ENCODE data around the gene DLG4.

DLG4 gene

GRCh38 chr17:7178973-7179316 is 40.7 kb downstream of the DLG4 start:
- no peaks in the 10 kb centered on the region for H3K79me2 ChIP-seq (ENCODE audit: insufficient read depth, low read length)
- ATAC-seq (ENCODE audit: insufficient read depth, low read depth) (no peak), DNase-seq (no peak)
- H3K9ac ChIP-seq (ENCODE audit: low read depth, low read length): no peak overlapping the region
- no peak overlapping the region for H2AFZ ChIP-seq (ENCODE audit: low read depth, low read length)
- H4K20me1 ChIP-seq (ENCODE audit: insufficient read depth, low read length): no peaks in the 10 kb centered on the region; the same call in 1 of the 2 replicates
- no peaks in the 10 kb centered on the region for H3K9me3 ChIP-seq (ENCODE audit: insufficient read depth, low read length, severe bottlenecking)
- peaks cover 16% of the 10 kb centered on the region for H3K4me1 ChIP-seq (ENCODE audit: insufficient read depth, low read length)
- no peak overlapping the region for H3K27ac ChIP-seq (ENCODE audit: low read length)
- no peak for TF ChIP-seq EZH2 (IDR thresholded peaks at IDR 0.05; ENCODE audit: borderline replicate concordance, low read depth, low read length, severe bottlenecking)
- no peak for TF ChIP-seq CTCF (IDR thresholded peaks at IDR 0.05; ENCODE audit: borderline replicate concordance, extremely low read depth, low read length, poor library complexity, severe bottlenecking)
- no peaks in the 10 kb centered on the region for H3K27me3 ChIP-seq (ENCODE audit: insufficient read depth, low read length, poor library complexity)
- no peaks in the 10 kb centered on the region for H3K36me3 ChIP-seq (ENCODE audit: insufficient read depth, low read length)
- H3K4me3 ChIP-seq (ENCODE audit: low read depth in 1 of 2, low read length in 2 of 2): no peak overlapping the region
- H3K4me2 ChIP-seq (ENCODE audit: insufficient read depth, low read length): no peak overlapping the region

DNA sequence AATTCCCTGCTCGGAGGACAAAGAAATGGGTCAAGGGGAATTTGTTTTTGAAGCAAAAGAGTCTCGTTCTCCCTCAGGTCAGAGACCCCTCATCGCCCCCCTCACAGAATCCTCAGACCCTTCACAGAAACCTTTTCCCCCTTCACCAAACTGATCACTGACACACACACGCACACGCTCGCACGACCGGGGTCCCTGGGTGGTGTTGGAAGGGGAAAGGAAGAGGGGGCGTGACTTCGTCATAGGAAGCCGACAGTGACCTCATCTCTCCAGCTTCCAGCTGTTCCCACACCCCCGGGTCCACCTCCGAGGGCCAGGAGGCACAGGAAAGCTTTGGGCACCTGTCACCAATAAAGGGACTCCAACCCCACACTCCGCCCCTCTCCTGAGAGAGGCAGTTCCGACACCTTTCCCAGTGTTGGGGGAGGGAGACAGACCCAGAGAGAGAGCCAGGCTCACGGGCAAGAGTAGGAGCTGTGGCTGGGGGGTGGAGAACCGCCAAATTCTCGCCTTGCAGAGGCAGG is 41.6 kb downstream of the DLG4 start:
- Histone ChIP-seq H3K4me1 (ENCODE audit: insufficient read depth, low read length) (peaks cover 16% of the 10 kb centered on the region), H2AFZ (ENCODE audit: low read depth, low read length) (peak overlapping the region; percentile 92), H3K27ac (ENCODE audit: low read length) (peak overlapping the region; percentile 46; the same call in 1 of the 2 replicates), H3K9me3 (ENCODE audit: insufficient read depth, low read length, severe bottlenecking) (no peaks in the 10 kb centered on the region), H3K4me3 (ENCODE audit: low read depth in 1 of 2, low read length in 2 of 2) (peak overlapping the region; percentile 8 to 58; a peak in 3 of 4 replicates), H4K20me1 (ENCODE audit: insufficient read depth, low read length) (no peaks in the 10 kb centered on the region; the same call in 1 of the 2 replicates), H3K4me2 (ENCODE audit: insufficient read depth, low read length) (peak overlapping the region; percentile 83), H3K79me2 (ENCODE audit: insufficient read depth, low read length) (no peaks in the 10 kb centered on the region), H3K36me3 (ENCODE audit: insufficient read depth, low read length) (no peaks in the 10 kb centered on the region), H3K27me3 (ENCODE audit: insufficient read depth, low read length, poor library complexity) (no peaks in the 10 kb centered on the region), H3K9ac (ENCODE audit: low read depth, low read length) (peak overlapping the region; percentile 58)
- ATAC-seq (ENCODE audit: insufficient read depth, low read depth): peak; percentile 43; the same call in 2 of the 3 replicates
- TF ChIP-seq EZH2 (IDR thresholded peaks at IDR 0.05; ENCODE audit: borderline replicate concordance, low read depth, low read length, severe bottlenecking): no peak
- peak; percentile 39 for DNase-seq

GRCh38 chr17:7177191-7177953 is 42.3 kb downstream of the DLG4 start:
- Histone ChIP-seq H3K4me2 (ENCODE audit: insufficient read depth, low read length) (peak overlapping the region; percentile 83), H3K79me2 (ENCODE audit: insufficient read depth, low read length) (no peaks in the 10 kb centered on the region), H3K9me3 (ENCODE audit: insufficient read depth, low read length, severe bottlenecking) (no peaks in the 10 kb centered on the region), H3K27ac (ENCODE audit: low read length) (peak overlapping the region; percentile 46; the same call in 1 of the 2 replicates), H4K20me1 (ENCODE audit: insufficient read depth, low read length) (no peaks in the 10 kb centered on the region; the same call in 1 of the 2 replicates), H3K36me3 (ENCODE audit: insufficient read depth, low read length) (no peaks in the 10 kb centered on the region), H2AFZ (ENCODE audit: low read depth, low read length) (peak overlapping the region; percentile 92), H3K9ac (ENCODE audit: low read depth, low read length) (peak overlapping the region; percentile 58), H3K4me3 (ENCODE audit: low read depth in 1 of 2, low read length in 2 of 2) (peak overlapping the region; percentile 8 to 58; a peak in 3 of 4 replicates), H3K4me1 (ENCODE audit: insufficient read depth, low read length) (peaks cover 16% of the 10 kb centered on the region), H3K27me3 (ENCODE audit: insufficient read depth, low read length, poor library complexity) (no peaks in the 10 kb centered on the region)
- ATAC-seq (ENCODE audit: insufficient read depth, low read depth): peak; percentile 92
- peak; percentile 76 for DNase-seq
- TF ChIP-seq EZH2 (IDR thresholded peaks at IDR 0.05; ENCODE audit: borderline replicate concordance, low read depth, low read length, severe bottlenecking) (no peak), CTCF (IDR thresholded peaks at IDR 0.05; ENCODE audit: borderline replicate concordance, extremely low read depth, low read length, poor library complexity, severe bottlenecking) (peak; percentile 99)

GRCh38 chr17:7176841-7177190 is 42.8 kb downstream of the DLG4 start:
- no peak for ATAC-seq (ENCODE audit: insufficient read depth, low read depth)
- no peak overlapping the region for H3K27ac ChIP-seq (ENCODE audit: low read length)
- H4K20me1 ChIP-seq (ENCODE audit: insufficient read depth, low read length): no peaks in the 10 kb centered on the region; the same call in 1 of the 2 replicates
- H3K36me3 ChIP-seq (ENCODE audit: insufficient read depth, low read length): no peaks in the 10 kb centered on the region
- no peak for DNase-seq
- no peaks in the 10 kb centered on the region for H3K9me3 ChIP-seq (ENCODE audit: insufficient read depth, low read length, severe bottlenecking)
- H3K27me3 ChIP-seq (ENCODE audit: insufficient read depth, low read length, poor library complexity): no peaks in the 10 kb centered on the region
- no peak overlapping the region for H2AFZ ChIP-seq (ENCODE audit: low read depth, low read length)
- H3K79me2 ChIP-seq (ENCODE audit: insufficient read depth, low read length): no peaks in the 10 kb centered on the region
- H3K4me3 ChIP-seq (ENCODE audit: low read depth in 1 of 2, low read length in 2 of 2): peak overlapping the region in 1 of 2 experiments; percentile 58; a peak in 1 of 4 replicates
- H3K4me2 ChIP-seq (ENCODE audit: insufficient read depth, low read length): peak overlapping the region; percentile 83
- H3K9ac ChIP-seq (ENCODE audit: low read depth, low read length): peak overlapping the region; percentile 58; the same call in 1 of the 2 replicates
- TF ChIP-seq EZH2 (IDR thresholded peaks at IDR 0.05; ENCODE audit: borderline replicate concordance, low read depth, low read length, severe bottlenecking) (no peak), CTCF (IDR thresholded peaks at IDR 0.05; ENCODE audit: borderline replicate concordance, extremely low read depth, low read length, poor library complexity, severe bottlenecking) (no peak)
- peaks cover 16% of the 10 kb centered on the region for H3K4me1 ChIP-seq (ENCODE audit: insufficient read depth, low read length)
